HepG2 (cell line): Measurements from ENCODE around the gene VDAC2. TPM values are rescaled to one million over a fixed set of nuclear protein-coding genes. Genes with fewer than 3 reads are reported as not detected.

ENCODE experiments used
- ATF7 ChIP-seq, 2 experiments: fragments of 450-650 bp in 1 of 2; sonication (generic) in 1 of 2; formaldehyde crosslinking in 1 of 2; IDR thresholded peaks; 2 replicates each; pipeline versions ENCODE4 v1.4.0 to v1.6.1; 2016 to 2020; ENCODE audit warnings: antibody characterized with exemption in 1 of 2, mild to moderate bottlenecking in 1 of 2, missing genetic modification reagents in 1 of 2
- CBX2 ChIP-seq, 2 experiments: fragments of 200-600 bp in 1 of 2; sonication (generic); formaldehyde crosslinking in 1 of 2; IDR thresholded peaks; 2 replicates each; pipeline versions ENCODE4 v1.7.0 to v1.8.1; 2018 to 2022; ENCODE audit warnings: low read depth in 2 of 2, low read length in 1 of 2, mild to moderate bottlenecking in 1 of 2, missing genetic modification reagents in 1 of 2
- DMAP1 ChIP-seq: IDR thresholded peaks from 2 replicates; pipeline ENCODE4 v1.6.1; 2016
- FOXJ3 ChIP-seq: sonication (generic); formaldehyde crosslinking; IDR thresholded peaks from 2 replicates; pipeline ENCODE4 v1.4.0; 2020; ENCODE audit warnings: missing genetic modification reagents, mild to moderate bottlenecking, borderline replicate concordance
- KMT2A ChIP-seq: sonication (generic); formaldehyde crosslinking; IDR thresholded peaks from 2 replicates; pipeline ENCODE4 v1.4.0; 2020; ENCODE audit warnings: missing genetic modification reagents
- LRRFIP1 ChIP-seq: sonication (generic); formaldehyde crosslinking; conservative IDR thresholded peaks from 2 replicates; pipeline ENCODE4 v1.4.0; 2020; ENCODE audit warnings: missing genetic modification reagents
- MEIS1 ChIP-seq: sonication (generic); formaldehyde crosslinking; IDR thresholded peaks from 2 replicates; pipeline ENCODE4 v1.9.0; 2021; ENCODE audit warnings: mild to moderate bottlenecking, missing genetic modification reagents, moderate library complexity, borderline replicate concordance
- NFKBIZ ChIP-seq: IDR thresholded peaks from 2 replicates; pipeline ENCODE4 v1.6.1; 2018; ENCODE audit warnings: missing genetic modification reagents, missing compliant biosample characterization
- PAX8 ChIP-seq: sonication (generic); formaldehyde crosslinking; IDR thresholded peaks from 2 replicates; pipeline ENCODE4 v1.8.0; 2022; ENCODE audit warnings: mild to moderate bottlenecking, missing genetic modification reagents, borderline replicate concordance
- SATB2 ChIP-seq: sonication (generic); formaldehyde crosslinking; IDR thresholded peaks from 2 replicates; pipeline ENCODE4 v1.5.0; 2020; ENCODE audit warnings: missing genetic modification reagents
- ZC3H4 ChIP-seq: sonication (generic); formaldehyde crosslinking; IDR thresholded peaks from 2 replicates; pipeline ENCODE4 v1.4.0; 2020; ENCODE audit warnings: missing genetic modification reagents, borderline replicate concordance
- ZFP90 ChIP-seq: sonication (generic); formaldehyde crosslinking; IDR thresholded peaks from 2 replicates; pipeline ENCODE4 v1.8.0; 2022; ENCODE audit warnings: missing genetic modification reagents, mild to moderate bottlenecking, inconsistent platforms, borderline replicate concordance
- ZFX ChIP-seq: sonication (generic); formaldehyde crosslinking; IDR thresholded peaks from 2 replicates; pipeline ENCODE4 v1.4.0; 2020; ENCODE audit warnings: mild to moderate bottlenecking, low read depth, missing genetic modification reagents, moderate library complexity
- ZNF563 ChIP-seq: sonication (generic); formaldehyde crosslinking; IDR thresholded peaks from 2 replicates; pipeline ENCODE4 v1.8.0; 2022; ENCODE audit warnings: mild to moderate bottlenecking, moderate library complexity, missing genetic modification reagents
- ZNF652 ChIP-seq: IDR thresholded peaks from 2 replicates; pipeline ENCODE4 v1.6.1; 2016; ENCODE audit warnings: low read depth, borderline replicate concordance
- ZNF674 ChIP-seq: sonication (generic); formaldehyde crosslinking; IDR thresholded peaks from 2 replicates; pipeline ENCODE4 v1.5.0; 2020; ENCODE audit warnings: low read depth, mild to moderate bottlenecking, missing genetic modification reagents
- ZSCAN12 ChIP-seq: sonication (generic); formaldehyde crosslinking; IDR thresholded peaks from 2 replicates; pipeline ENCODE4 v1.9.0; 2021; ENCODE audit warnings: mild to moderate bottlenecking, missing genetic modification reagents
- polyA plus RNA-seq, 8 experiments: library from polyadenylated mRNA; depleted of rRNA in 3 of 8; stranded (reverse) in 7 of 8; unstranded in 1 of 8; fragments of >200 nt; fragmentation: Illumina TruSeq in 4 of 8; extraction: Trizol in 4 of 8; gene quantifications; 2 replicates each; pipeline versions ENCODE4 v1.2.1 to v1.2.3, GENCODE V29; 2011 to 2016; ENCODE audit warnings: low read depth in 4 of 8, missing spikeins in 1 of 8, mixed read lengths in 1 of 8; ENCODE audit not compliant: insufficient read depth in 1 of 8
- total RNA-seq, 5 experiments: library from RNA; depleted of rRNA; stranded (reverse); fragments of >200 nt; fragmentation: Illumina TruSeq; extraction: Trizol; gene quantifications; 2 replicates each; pipeline ENCODE4 v1.2.3, GENCODE V29; 2016; ENCODE audit warnings: low read depth in 1 of 5
- TF ChIP-seq, protein P1 (sequence below): sonication (generic); formaldehyde crosslinking; IDR thresholded peaks from 2 replicates; pipeline ENCODE4 v1.5.0; 2020; ENCODE audit warnings: missing genetic modification reagents
- TF ChIP-seq, protein P2 (sequence below): sonication (generic); formaldehyde crosslinking; IDR thresholded peaks from 2 replicates; pipeline ENCODE4 v1.4.0; 2020; ENCODE audit warnings: missing genetic modification reagents
- TF ChIP-seq, protein P3 (sequence below): sonication (generic); formaldehyde crosslinking; IDR thresholded peaks from 2 replicates; pipeline ENCODE4 v1.4.0; 2020; ENCODE audit warnings: missing genetic modification reagents

Gene VDAC2
- total and polyA plus RNA-seq, 2 of the 13 experiments (the other 11 are each of a cell fraction or from before 2014, with no cell fraction given): 67.9 to 222 TPM

GRCh38 chr10:75210282-75211006 lies at the start of gene VDAC2 (continued):
- TF ChIP-seq, protein P1, sequence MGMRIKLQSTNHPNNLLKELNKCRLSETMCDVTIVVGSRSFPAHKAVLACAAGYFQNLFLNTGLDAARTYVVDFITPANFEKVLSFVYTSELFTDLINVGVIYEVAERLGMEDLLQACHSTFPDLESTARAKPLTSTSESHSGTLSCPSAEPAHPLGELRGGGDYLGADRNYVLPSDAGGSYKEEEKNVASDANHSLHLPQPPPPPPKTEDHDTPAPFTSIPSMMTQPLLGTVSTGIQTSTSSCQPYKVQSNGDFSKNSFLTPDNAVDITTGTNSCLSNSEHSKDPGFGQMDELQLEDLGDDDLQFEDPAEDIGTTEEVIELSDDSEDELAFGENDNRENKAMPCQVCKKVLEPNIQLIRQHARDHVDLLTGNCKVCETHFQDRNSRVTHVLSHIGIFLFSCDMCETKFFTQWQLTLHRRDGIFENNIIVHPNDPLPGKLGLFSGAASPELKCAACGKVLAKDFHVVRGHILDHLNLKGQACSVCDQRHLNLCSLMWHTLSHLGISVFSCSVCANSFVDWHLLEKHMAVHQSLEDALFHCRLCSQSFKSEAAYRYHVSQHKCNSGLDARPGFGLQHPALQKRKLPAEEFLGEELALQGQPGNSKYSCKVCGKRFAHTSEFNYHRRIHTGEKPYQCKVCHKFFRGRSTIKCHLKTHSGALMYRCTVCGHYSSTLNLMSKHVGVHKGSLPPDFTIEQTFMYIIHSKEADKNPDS (CRISPR knock-in tag): no peak
- TF ChIP-seq CBX2 (IDR thresholded peaks at IDR 0.05; ENCODE audit: low read depth, low read length) (no peak), CBX2 (CRISPR knock-in tag; IDR thresholded peaks at IDR 0.05; ENCODE audit: low read depth) (no peak), ZNF674 (CRISPR knock-in tag) (no peak), KMT2A (peak; percentile 91), ZFP90 (CRISPR knock-in tag) (peak; percentile 65; the same call in 1 of the 2 replicates), LRRFIP1 (CRISPR knock-in tag) (no peak; the same call in 1 of the 2 replicates), FOXJ3 (no peak), ATF7 (IDR thresholded peaks at IDR 0.05) (no peak), ATF7 (CRISPR knock-in tag; IDR thresholded peaks at IDR 0.05) (peak; percentile 59; the same call in 1 of the 2 replicates), SATB2 (CRISPR knock-in tag) (no peak), ZNF652 (CRISPR knock-in tag) (no peak), NFKBIZ (CRISPR knock-in tag) (no peak), PAX8 (CRISPR knock-in tag) (peak; percentile 80), ZNF563 (CRISPR knock-in tag) (no peak; the same call in none of the 2 replicates), DMAP1 (CRISPR knock-in tag) (peak; percentile 95), ZFX (CRISPR knock-in tag) (peak; percentile 96), ZC3H4 (no peak; the same call in 1 of the 2 replicates), ZSCAN12 (CRISPR knock-in tag) (no peak; the same call in 1 of the 2 replicates), MEIS1 (CRISPR knock-in tag) (peak; percentile 78; the same call in 1 of the 2 replicates)
- TF ChIP-seq, protein P2, sequence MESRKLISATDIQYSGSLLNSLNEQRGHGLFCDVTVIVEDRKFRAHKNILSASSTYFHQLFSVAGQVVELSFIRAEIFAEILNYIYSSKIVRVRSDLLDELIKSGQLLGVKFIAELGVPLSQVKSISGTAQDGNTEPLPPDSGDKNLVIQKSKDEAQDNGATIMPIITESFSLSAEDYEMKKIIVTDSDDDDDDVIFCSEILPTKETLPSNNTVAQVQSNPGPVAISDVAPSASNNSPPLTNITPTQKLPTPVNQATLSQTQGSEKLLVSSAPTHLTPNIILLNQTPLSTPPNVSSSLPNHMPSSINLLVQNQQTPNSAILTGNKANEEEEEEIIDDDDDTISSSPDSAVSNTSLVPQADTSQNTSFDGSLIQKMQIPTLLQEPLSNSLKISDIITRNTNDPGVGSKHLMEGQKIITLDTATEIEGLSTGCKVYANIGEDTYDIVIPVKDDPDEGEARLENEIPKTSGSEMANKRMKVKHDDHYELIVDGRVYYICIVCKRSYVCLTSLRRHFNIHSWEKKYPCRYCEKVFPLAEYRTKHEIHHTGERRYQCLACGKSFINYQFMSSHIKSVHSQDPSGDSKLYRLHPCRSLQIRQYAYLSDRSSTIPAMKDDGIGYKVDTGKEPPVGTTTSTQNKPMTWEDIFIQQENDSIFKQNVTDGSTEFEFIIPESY: peak; percentile 52; the same call in 1 of the 2 replicates
- TF ChIP-seq, protein P3, sequence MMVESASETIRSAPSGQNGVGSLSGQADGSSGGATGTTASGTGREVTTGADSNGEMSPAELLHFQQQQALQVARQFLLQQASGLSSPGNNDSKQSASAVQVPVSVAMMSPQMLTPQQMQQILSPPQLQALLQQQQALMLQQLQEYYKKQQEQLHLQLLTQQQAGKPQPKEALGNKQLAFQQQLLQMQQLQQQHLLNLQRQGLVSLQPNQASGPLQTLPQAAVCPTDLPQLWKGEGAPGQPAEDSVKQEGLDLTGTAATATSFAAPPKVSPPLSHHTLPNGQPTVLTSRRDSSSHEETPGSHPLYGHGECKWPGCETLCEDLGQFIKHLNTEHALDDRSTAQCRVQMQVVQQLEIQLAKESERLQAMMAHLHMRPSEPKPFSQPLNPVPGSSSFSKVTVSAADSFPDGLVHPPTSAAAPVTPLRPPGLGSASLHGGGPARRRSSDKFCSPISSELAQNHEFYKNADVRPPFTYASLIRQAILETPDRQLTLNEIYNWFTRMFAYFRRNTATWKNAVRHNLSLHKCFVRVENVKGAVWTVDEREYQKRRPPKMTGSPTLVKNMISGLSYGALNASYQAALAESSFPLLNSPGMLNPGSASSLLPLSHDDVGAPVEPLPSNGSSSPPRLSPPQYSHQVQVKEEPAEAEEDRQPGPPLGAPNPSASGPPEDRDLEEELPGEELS: peak; percentile 38
